HepG2 (cell line): ENCODE measurements around the gene PIGW. TPM values are rescaled to one million over a fixed set of nuclear protein-coding genes. Genes with fewer than 3 reads are reported as not detected.

Experiments
- DBP ChIP-seq: sonication (generic); formaldehyde crosslinking; IDR thresholded peaks from 2 replicates; pipeline ENCODE4 v1.4.0; 2020; ENCODE audit warnings: missing genetic modification reagents; ENCODE audit errors: not compliant biosample characterization
- ELF1 ChIP-seq: sonication (generic); formaldehyde crosslinking; IDR thresholded peaks from 2 replicates; pipeline ENCODE4 v1.4.0; 2020; ENCODE audit warnings: missing genetic modification reagents
- HES4 ChIP-seq: sonication (generic); formaldehyde crosslinking; IDR thresholded peaks from 2 replicates; pipeline ENCODE4 v1.9.0; 2021; ENCODE audit warnings: mild to moderate bottlenecking, missing genetic modification reagents, borderline replicate concordance
- HNRNPL ChIP-seq: fragments of 200-400 bp; formaldehyde crosslinking; IDR thresholded peaks from 2 replicates; pipeline ENCODE4 v1.6.1; 2017; ENCODE audit warnings: mild to moderate bottlenecking, low read depth, low read length
- KDM4B ChIP-seq: sonication (generic); formaldehyde crosslinking; IDR thresholded peaks from 2 replicates; pipeline ENCODE4 v1.4.0; 2020; ENCODE audit warnings: missing genetic modification reagents
- MAF1 ChIP-seq: sonication (generic); formaldehyde crosslinking; IDR thresholded peaks from 2 replicates; pipeline ENCODE4 v1.5.0; 2020; ENCODE audit warnings: missing genetic modification reagents, borderline replicate concordance
- MAFG ChIP-seq: sonication (generic); formaldehyde crosslinking; IDR thresholded peaks from 2 replicates; pipeline ENCODE4 v1.5.1; 2020; ENCODE audit warnings: mild to moderate bottlenecking, missing genetic modification reagents
- NFKBIZ ChIP-seq: IDR thresholded peaks from 2 replicates; pipeline ENCODE4 v1.6.1; 2018; ENCODE audit warnings: missing genetic modification reagents, missing compliant biosample characterization
- NONO ChIP-seq, 2 experiments: fragments of 450-650 bp in 1 of 2; sonication (generic) in 1 of 2; formaldehyde crosslinking in 1 of 2; IDR thresholded peaks in 1 of 2; conservative IDR thresholded peaks in 1 of 2; 2 replicates each; pipeline versions ENCODE4 v1.6.1 to v1.8.0; 2017 to 2022; ENCODE audit warnings: mild to moderate bottlenecking in 1 of 2, missing genetic modification reagents in 1 of 2, moderate library complexity in 1 of 2
- NR2F1 ChIP-seq, 2 experiments: fragments of 450-650 bp in 1 of 2; formaldehyde crosslinking in 1 of 2; IDR thresholded peaks; 2 replicates each; pipeline versions ENCODE4 v1.5.0 to v1.6.1; 2016 to 2020; ENCODE audit warnings: mild to moderate bottlenecking in 1 of 2, missing compliant biosample characterization in 1 of 2, missing genetic modification reagents in 1 of 2, moderate library complexity in 1 of 2
- PHF5A ChIP-seq: IDR thresholded peaks from one replicate; pipeline ENCODE4 v1.6.1; 2018; ENCODE audit warnings: low read depth, missing genetic modification reagents; ENCODE audit not compliant: unreplicated experiment
- ZMAT3 ChIP-seq: sonication (generic); formaldehyde crosslinking; conservative IDR thresholded peaks from 2 replicates; pipeline ENCODE4 v1.7.0; 2021; ENCODE audit warnings: missing genetic modification reagents
- ZNF264 ChIP-seq: sonication (generic); formaldehyde crosslinking; IDR thresholded peaks from 2 replicates; pipeline ENCODE4 v1.4.0; 2020; ENCODE audit warnings: missing genetic modification reagents
- polyA plus RNA-seq, 8 experiments: library from polyadenylated mRNA; depleted of rRNA in 3 of 8; stranded (reverse) in 7 of 8; unstranded in 1 of 8; fragments of >200 nt; fragmentation: Illumina TruSeq in 4 of 8; extraction: Trizol in 4 of 8; gene quantifications; 2 replicates each; pipeline versions ENCODE4 v1.2.1 to v1.2.3, GENCODE V29; 2011 to 2016; ENCODE audit warnings: low read depth in 4 of 8, missing spikeins in 1 of 8, mixed read lengths in 1 of 8; ENCODE audit not compliant: insufficient read depth in 1 of 8
- total RNA-seq, 5 experiments: library from RNA; depleted of rRNA; stranded (reverse); fragments of >200 nt; fragmentation: Illumina TruSeq; extraction: Trizol; gene quantifications; 2 replicates each; pipeline ENCODE4 v1.2.3, GENCODE V29; 2016; ENCODE audit warnings: low read depth in 1 of 5
- TF ChIP-seq, protein P1 (sequence below): sonication (generic); formaldehyde crosslinking; IDR thresholded peaks from 2 replicates; pipeline ENCODE4 v1.9.0; 2022; ENCODE audit warnings: missing genetic modification reagents, mild to moderate bottlenecking, borderline replicate concordance
- TF ChIP-seq, protein P2 (sequence below): sonication (generic); formaldehyde crosslinking; IDR thresholded peaks from 2 replicates; pipeline ENCODE4 v1.5.0; 2020; ENCODE audit warnings: missing genetic modification reagents, mild to moderate bottlenecking, borderline replicate concordance
- TF ChIP-seq, protein P3 (sequence below): sonication (generic); formaldehyde crosslinking; IDR thresholded peaks from 2 replicates; pipeline ENCODE4 v1.8.1; 2023; ENCODE audit warnings: mild to moderate bottlenecking, inconsistent platforms, moderate library complexity, missing genetic modification reagents, borderline replicate concordance
- TF ChIP-seq, protein P4 (sequence below): sonication (generic); formaldehyde crosslinking; IDR thresholded peaks from 2 replicates; pipeline ENCODE4 v1.4.0; 2020; ENCODE audit warnings: missing genetic modification reagents, mild to moderate bottlenecking, borderline replicate concordance

PIGW gene
- total and polyA plus RNA-seq, 2 of the 13 experiments (the other 11 are each of a cell fraction or from before 2014, with no cell fraction given) = 9.0 to 24.0 TPM

GRCh38 chr17:36544307-36545076, 9.7 kb downstream of the PIGW start, which contains the start of gene GGNBP2 (continued):
- TF ChIP-seq, protein P1, sequence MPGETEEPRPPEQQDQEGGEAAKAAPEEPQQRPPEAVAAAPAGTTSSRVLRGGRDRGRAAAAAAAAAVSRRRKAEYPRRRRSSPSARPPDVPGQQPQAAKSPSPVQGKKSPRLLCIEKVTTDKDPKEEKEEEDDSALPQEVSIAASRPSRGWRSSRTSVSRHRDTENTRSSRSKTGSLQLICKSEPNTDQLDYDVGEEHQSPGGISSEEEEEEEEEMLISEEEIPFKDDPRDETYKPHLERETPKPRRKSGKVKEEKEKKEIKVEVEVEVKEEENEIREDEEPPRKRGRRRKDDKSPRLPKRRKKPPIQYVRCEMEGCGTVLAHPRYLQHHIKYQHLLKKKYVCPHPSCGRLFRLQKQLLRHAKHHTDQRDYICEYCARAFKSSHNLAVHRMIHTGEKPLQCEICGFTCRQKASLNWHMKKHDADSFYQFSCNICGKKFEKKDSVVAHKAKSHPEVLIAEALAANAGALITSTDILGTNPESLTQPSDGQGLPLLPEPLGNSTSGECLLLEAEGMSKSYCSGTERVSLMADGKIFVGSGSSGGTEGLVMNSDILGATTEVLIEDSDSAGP (CRISPR knock-in tag) = peak; percentile 73
- TF ChIP-seq, protein P2, sequence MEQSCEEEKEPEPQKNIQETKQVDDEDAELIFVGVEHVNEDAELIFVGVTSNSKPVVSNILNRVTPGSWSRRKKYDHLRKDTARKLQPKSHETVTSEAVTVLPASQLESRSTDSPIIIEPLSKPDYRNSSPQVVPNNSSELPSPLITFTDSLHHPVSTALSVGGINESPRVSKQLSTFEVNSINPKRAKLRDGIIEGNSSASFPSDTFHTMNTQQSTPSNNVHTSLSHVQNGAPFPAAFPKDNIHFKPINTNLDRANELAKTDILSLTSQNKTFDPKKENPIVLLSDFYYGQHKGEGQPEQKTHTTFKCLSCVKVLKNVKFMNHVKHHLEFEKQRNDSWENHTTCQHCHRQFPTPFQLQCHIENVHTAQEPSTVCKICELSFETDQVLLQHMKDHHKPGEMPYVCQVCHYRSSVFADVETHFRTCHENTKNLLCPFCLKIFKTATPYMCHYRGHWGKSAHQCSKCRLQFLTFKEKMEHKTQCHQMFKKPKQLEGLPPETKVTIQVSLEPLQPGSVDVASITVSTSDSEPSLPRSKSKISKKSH = peak; percentile 60
- TF ChIP-seq NFKBIZ (CRISPR knock-in tag) (peak; percentile 19; the same call in 1 of the 2 replicates), ZNF264 (CRISPR knock-in tag) (peak; percentile 54; the same call in 1 of the 2 replicates), HES4 (CRISPR knock-in tag) (0 out of 2 replicates have a peak, but pooled peaks have one; percentile 42), NR2F1 (CRISPR knock-in tag; IDR thresholded peaks at IDR 0.05) (0 out of 4 replicates have a peak, but pooled peaks of 1 of the 2 experiments have one; percentile 4), HNRNPL (peak; percentile 9; the same call in 1 of the 2 replicates), MAFG (no peak), PHF5A (CRISPR knock-in tag) (peak; percentile 76), DBP (peak; percentile 14), KDM4B (CRISPR knock-in tag) (peak; percentile 18; the same call in 1 of the 2 replicates), ELF1 (CRISPR knock-in tag) (peak; percentile 26; the same call in 1 of the 2 replicates), ZMAT3 (peak; percentile 81; the same call in 1 of the 2 replicates), MAF1 (CRISPR knock-in tag) (no peak; the same call in 1 of the 2 replicates), NONO (IDR thresholded peaks at IDR 0.05) (no peak), NONO (CRISPR knock-in tag; conservative IDR thresholded peaks at IDR 0.05) (peak; percentile 32; the same call in 1 of the 2 replicates)
- TF ChIP-seq, protein P3, sequence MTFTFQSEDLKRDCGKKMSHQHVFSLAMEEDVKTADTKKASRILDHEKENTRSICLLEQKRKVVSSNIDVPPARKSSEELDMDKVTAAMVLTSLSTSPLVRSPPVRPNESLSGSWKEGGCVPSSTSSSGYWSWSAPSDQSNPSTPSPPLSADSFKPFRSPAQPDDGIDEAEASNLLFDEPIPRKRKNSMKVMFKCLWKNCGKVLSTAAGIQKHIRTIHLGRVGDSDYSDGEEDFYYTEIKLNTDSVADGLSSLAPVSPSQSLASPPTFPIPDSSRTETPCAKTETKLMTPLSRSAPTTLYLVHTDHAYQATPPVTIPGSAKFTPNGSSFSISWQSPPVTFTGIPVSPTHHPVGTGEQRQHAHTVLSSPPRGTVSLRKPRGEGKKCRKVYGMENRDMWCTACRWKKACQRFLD (CRISPR knock-in tag) = peak; percentile 34; the same call in 1 of the 2 replicates
- TF ChIP-seq, protein P4, sequence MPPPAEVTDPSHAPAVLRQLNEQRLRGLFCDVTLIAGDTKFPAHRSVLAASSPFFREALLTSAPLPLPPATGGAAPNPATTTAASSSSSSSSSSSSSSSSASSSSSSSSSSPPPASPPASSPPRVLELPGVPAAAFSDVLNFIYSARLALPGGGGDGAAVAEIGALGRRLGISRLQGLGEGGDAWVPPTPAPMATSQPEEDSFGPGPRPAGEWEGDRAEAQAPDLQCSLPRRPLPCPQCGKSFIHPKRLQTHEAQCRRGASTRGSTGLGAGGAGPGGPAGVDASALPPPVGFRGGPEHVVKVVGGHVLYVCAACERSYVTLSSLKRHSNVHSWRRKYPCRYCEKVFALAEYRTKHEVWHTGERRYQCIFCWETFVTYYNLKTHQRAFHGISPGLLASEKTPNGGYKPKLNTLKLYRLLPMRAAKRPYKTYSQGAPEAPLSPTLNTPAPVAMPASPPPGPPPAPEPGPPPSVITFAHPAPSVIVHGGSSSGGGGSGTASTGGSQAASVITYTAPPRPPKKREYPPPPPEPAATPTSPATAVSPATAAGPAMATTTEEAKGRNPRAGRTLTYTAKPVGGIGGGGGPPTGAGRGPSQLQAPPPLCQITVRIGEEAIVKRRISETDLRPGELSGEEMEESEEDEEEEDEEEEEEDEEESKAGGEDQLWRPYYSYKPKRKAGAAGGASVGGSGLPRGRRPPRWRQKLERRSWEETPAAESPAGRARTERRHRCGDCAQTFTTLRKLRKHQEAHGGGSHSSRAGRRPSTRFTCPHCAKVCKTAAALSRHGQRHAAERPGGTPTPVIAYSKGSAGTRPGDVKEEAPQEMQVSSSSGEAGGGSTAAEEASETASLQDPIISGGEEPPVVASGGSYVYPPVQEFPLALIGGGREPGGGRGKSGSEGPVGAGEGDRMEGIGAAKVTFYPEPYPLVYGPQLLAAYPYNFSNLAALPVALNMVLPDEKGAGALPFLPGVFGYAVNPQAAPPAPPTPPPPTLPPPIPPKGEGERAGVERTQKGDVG (CRISPR knock-in tag) = 0 out of 2 replicates have a peak, but pooled peaks have one; percentile 42
